NCI-H524 (cell line): ENCODE results near the gene GRID1.
A peak's percentile ranks its signal among the peaks of the same experiment; 100 is the strongest.
"Not testable (repeated sequence)": the region's sequence is repeated elsewhere in the genome, so short reads cannot be mapped to it uniquely, and the experiment has no call there.

ENCODE experiments used
- DNase-seq, 2 experiments: peaks; one replicate each; lab custom pipeline; 2025; lab: John Stamatoyannopoulos, UW

Gene GRID1

DNA sequence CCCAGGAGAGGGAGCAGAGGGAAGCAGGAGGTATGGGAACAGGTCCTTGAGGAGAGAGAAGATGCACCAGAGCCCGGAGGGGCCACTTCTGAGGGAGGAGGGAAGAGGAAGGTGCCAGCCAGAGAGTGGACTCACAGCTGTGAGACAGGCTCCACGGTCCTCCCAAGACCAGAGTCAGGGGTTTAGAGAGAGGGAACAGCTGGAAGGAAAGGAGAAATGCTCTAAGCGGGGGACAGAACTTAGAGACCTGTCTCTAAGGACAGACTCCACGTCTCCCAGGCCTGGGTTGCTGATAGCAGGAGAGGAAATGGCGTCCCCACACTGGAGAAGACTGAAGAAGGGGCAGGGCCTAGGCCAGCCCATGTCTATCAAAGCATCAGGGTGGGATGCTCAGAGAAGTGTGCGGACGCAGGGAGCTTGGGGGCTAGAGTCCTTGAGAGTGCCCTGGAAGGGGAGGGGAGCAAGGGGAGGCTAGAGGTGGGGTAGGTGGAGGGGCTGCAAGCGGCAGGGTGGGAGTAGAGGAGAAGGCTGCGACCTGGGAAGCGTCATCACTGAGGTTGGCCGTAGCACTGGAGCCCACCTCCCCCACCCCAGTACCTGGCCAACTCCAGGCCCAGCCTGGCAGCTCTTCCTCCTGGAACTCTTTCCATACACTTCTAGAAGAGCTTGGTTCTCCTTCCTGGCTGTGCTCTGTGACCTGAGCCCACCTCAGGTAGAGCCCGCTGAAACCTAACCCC is 25.6 kb upstream of the GRID1 start:
- DNase-seq: no peak

GRCh38 chr10:86391236-86391840 is 24.7 kb upstream of the GRID1 start:
- DNase-seq: peak; percentile 24 to 60

- DNase-seq: peak in 1 of 2 experiments; percentile 53
Observed at GRCh38 chr10:86390337-86391120, 23.9 kb upstream of the GRID1 start.

GRCh38 chr10:86389441-86390193 is 23.0 kb upstream of the GRID1 start:
- DNase-seq: no peak

- not testable (repeated sequence) for DNase-seq
Observed at GRCh38 chr10:86389109-86389440, 22.5 kb upstream of the GRID1 start.

DNA sequence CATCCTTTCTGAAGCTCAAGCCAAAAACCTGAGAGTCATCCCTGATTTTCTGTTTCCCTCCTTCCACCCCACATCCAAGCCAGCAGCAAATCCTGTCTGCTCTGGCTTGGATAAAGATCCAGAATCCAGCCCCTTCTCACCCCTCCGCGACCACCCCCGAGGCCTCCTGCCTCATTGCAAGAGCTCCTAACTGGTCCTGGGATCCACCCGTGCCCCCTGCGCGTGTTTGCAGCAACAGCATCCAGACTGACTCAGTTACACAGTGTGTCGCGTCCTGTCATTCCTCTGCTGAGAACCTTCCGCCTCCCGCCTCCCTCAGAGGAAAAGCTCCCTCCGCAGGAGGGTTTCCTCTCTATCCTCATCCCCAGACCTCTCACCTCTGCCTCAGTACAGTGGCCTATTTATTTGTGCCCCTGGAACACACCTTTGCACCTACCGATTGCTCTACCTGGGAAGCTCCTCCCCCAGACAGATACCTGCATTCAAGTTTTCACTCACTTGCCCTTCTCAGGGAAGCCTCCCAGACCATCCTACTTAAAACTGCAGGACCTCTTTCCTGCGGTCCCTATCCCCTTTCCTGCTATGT is 21.6 kb upstream of the GRID1 start:
- DNase-seq: no peak

DNA sequence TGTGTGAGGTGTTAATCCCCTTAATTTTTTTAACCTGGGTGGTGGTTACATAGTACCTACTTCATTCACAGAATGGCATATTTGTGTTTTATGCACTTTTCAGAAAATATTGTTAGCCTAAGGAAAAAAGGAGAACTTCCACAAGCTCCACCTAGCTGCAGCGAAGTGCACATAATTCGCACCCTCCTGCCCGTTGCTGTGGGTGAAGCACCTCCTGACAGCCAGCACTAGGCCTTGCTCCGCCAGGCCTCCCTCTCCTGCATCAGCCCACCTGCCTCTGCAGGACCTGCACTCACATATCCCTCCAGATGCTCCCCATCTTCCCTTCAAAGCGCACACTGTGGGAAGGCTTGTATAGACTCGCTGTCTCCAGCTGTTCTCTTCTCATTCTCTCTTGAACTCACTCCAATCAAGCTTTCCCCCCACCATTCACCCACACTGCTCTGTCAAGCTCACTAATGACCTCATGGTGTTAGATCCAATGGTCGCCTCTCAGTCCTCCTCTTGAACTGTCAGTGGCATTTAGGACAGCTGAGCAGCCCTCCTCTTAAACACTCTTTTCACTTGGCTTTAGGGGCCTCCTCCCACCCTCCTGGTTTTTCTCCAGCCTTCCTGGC is 20.7 kb upstream of the GRID1 start:
- DNase-seq: peak in 1 of 2 experiments; percentile 51

GRCh38 chr10:86385806-86386205 is 19.2 kb upstream of the GRID1 start:
- DNase-seq: no peak

GRCh38 chr10:86377797-86378146 is 11.2 kb upstream of the GRID1 start:
- DNase-seq: no peak

DNA sequence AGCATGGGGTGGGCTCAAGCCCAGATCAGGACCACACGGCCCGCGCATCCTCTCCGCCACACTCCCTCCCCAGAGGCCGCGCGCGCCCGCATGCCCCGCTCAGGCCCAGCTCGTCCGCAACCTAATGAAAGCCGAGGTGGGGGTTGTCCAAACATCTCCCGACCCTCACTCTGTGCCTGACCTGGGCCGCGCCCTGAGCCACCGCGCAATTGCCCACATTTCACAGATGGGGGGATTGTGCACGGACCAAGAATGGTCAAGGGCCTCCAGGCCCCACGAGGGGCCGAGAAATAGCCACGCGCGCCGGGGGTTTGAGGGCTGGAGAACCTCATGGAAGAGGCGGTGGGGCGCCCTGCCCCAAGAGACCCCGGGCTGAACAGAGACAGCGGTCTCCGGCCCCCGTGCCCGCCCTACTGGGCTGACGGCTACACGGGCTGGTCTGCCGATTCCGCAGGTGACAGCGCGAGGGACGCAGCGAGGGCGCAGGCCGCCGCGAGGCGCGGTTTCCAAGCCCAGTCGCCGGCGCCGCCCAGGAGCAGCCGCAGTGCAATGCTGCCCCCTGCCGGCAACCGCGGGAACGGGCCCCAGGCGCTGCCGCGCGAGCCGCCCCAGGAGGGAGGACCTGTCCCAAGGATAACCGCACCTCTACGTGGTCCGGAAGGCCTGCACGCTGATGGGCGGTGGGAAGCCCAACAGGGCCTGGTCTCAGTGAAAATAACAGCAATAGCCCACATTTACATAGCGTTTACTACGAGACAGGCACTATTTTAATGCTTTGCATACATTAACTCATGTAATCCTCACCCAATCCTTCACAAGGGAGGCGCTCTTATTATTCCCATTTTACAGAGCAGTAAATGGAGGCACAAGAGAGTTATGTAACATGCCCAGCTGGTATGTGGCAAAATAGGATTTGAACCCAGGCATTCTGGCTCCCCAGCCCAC is 10.5 kb upstream of the GRID1 start:
- DNase-seq: peak in 1 of 2 experiments; percentile 49

DNA sequence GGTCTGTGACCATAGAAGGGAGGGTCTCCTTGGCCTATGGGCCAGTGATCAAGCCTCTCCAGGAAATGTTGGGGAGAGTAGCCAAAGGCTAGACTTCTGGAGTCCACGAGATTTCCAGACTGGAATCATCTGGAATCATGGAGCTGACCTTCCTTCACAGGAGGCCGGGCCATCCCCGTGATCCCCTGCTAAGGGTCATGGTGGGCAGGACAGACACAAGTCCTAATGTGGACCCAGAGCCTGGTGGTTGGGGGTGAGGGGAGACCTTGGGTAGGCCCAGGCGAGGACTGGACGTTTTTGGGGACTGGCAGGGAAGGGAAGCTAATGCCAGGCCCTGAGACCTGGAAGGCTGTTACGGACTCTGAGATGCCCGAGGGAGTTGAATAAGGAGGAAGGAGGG is 9.8 kb upstream of the GRID1 start:
- no peak for DNase-seq

DNA sequence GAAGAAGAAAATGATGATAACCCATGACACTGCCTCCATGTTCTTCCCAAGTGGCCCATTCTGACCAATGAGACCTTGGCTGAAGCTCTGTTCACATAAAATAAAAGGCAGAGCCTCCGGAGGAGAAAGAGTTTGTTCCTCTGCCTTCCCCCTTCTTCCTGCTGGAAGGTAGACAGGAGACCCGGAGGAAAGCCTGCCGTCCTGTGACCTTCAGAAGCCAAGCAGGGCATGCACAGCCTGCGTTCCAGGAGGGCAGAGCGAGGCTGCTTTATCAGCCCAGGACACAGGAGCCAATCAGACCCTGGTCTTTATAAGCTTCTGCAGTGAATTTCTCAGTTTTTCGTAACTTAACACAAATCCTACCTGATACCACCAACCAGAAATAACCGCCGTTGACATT is 8.6 kb upstream of the GRID1 start:
- DNase-seq: no peak

- no peak for DNase-seq
Observed at GRCh38 chr10:86374664-86375063, 8.1 kb upstream of the GRID1 start.

GRCh38 chr10:86373828-86374227 is 7.2 kb upstream of the GRID1 start:
- DNase-seq: no peak

- no peak for DNase-seq
Observed at GRCh38 chr10:86373251-86373650, 6.7 kb upstream of the GRID1 start.

GRCh38 chr10:86372784-86373239 is 6.2 kb upstream of the GRID1 start:
- DNase-seq: no peak

- no peak for DNase-seq
Observed at GRCh38 chr10:86372119-86372783, 5.7 kb upstream of the GRID1 start.

DNA sequence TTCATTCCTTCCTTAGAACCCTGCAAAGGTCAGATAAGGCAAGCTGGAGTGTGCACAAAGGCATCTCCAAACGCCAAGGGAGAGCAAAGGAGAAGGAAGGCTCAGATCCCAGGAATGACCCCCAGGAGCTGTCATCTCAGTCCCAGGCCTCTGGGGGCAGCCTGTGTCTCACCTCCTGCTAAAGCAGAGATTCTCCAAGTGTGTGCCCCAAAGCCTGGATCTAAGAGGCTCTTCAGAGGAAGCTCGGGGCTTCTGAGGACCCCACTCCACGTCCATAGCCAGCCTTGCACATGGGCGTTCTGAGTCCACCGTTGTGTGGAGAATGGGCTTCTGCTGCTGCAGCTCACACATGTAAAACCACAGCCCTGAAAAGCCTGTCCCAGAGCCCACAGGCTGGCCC is 5.1 kb upstream of the GRID1 start:
- DNase-seq: no peak

GRCh38 chr10:86371116-86371515 is 4.5 kb upstream of the GRID1 start:
- no peak for DNase-seq
